GM04503 (cell line): ENCODE results near the gene DAD1.

Experiments
- DNase-seq: peaks from one replicate; pipeline ENCODE4 v3.0.0-alpha.2; 2012; ENCODE audit warnings: low read depth

The DAD1 gene

DNA sequence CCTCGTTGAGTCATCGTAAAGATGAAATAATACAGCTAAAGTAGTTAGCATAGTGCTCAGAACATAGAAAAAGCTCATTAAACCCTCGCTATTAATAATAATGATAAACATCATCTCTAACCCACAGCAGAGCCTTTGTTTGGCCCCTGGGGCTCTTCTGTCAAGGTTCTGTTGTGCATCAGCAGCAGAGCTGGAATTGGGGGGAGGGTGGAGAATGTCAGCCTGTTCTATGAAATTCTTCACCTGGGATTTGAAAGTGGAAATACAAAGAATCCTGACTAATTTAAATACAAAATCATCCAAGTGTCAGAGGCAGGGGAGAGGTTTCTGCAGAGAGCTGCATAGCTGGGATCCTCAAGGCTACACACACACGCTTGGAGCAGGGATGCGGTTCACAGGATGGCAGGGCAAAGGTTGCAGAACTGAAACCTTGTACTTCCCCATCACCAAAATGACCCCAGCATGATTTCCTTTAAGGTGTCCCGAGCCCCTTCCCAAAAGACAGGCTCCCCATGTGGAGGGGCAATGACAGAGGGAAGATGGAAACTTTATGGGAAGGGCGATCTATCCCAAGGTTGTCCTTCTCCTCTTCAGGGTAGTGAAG is 71.8 kb downstream of the DAD1 start:
- DNase-seq = no peak

GRCh38 chr14:22515929-22516328 is 73.1 kb downstream of the DAD1 start:
- no peak for DNase-seq
